Gastroesophageal sphincter (tissue), 3 donors: Measurements from ENCODE around the gene LRRC3C.

ENCODE experiments used
- POLR2A ChIP-seq, 2 donors: fragments of 450-650 bp; IDR thresholded peaks; one replicate each; pipeline ENCODE4 v1.6.1; 2017; ENCODE audit warnings: antibody characterized with exemption in 2 of 2, mild to moderate bottlenecking in 2 of 2, moderate library complexity in 1 of 2
- POLR2AphosphoS5 ChIP-seq: sonication (generic); formaldehyde crosslinking; IDR thresholded peaks from one replicate; pipeline ENCODE4 v1.6.1; 2017; ENCODE audit warnings: antibody characterized with exemption
- TF ChIP-seq, protein P1 (sequence below), 4 experiments: fragments of 200-600 bp in 2 of 4; fragments of 450-650 bp in 2 of 4; sonication (generic) in 1 of 4; IDR thresholded peaks; one replicate each; pipeline ENCODE4 v1.5.1; 2017 to 2019; ENCODE audit warnings: antibody characterized with exemption in 4 of 4, mild to moderate bottlenecking in 2 of 4, moderate library complexity in 2 of 4

DNA sequence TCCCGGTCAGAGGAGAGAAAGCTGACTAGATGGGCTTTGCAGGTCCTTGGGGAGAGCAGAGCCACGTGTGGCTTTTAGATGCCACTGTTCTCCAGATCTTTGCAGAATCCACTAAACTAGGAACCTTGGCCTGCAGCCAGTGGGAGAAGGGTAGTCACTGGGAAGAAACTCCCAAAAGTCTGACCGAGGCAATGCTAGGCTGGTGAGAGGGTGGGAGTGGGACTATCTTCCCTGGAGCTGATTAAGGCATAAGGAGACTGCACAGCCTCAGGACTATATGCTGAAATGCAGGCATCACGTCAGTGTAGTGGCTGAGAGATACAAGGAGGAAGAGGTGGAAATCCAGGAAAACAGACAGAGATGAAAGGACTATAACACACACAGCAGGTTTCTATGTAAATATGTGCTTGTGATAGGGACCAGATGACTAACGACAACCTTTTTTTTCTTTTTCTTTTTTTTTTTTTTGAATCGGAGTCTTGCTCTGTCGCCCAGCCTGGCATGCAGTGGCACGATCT is 33.1 kb downstream of the LRRC3C start:
- TF ChIP-seq POLR2A (IDR thresholded peaks at IDR 0.05) (no peak), POLR2AphosphoS5 (no peak)
- TF ChIP-seq, protein P1, sequence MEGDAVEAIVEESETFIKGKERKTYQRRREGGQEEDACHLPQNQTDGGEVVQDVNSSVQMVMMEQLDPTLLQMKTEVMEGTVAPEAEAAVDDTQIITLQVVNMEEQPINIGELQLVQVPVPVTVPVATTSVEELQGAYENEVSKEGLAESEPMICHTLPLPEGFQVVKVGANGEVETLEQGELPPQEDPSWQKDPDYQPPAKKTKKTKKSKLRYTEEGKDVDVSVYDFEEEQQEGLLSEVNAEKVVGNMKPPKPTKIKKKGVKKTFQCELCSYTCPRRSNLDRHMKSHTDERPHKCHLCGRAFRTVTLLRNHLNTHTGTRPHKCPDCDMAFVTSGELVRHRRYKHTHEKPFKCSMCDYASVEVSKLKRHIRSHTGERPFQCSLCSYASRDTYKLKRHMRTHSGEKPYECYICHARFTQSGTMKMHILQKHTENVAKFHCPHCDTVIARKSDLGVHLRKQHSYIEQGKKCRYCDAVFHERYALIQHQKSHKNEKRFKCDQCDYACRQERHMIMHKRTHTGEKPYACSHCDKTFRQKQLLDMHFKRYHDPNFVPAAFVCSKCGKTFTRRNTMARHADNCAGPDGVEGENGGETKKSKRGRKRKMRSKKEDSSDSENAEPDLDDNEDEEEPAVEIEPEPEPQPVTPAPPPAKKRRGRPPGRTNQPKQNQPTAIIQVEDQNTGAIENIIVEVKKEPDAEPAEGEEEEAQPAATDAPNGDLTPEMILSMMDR (IDR thresholded peaks at IDR 0.05) = no peak
